HCT116 (cell line): ENCODE measurements around the gene KCND3. TPM values are rescaled to one million over a fixed set of nuclear protein-coding genes. Genes with fewer than 3 reads are reported as not detected.

Source experiments
- ATAC-seq: fragments of 200-7000 bp; cut with Tn5 transposase; 2 replicates; pipeline ENCODE4 v1.9.1; 2020; ENCODE audit warnings: mild to moderate bottlenecking, moderate library complexity
- BruUV-seq: library from RNA; stranded (reverse); fragments of 400-500 nt; replicated peaks from 2 replicates; lab custom pipeline; 2021; lab: Mats Ljungman, UMichigan
- CTCF ChIA-PET: fragments of 300-600 bp; sonication (Branson Sonifier 250); formaldehyde crosslinking; loops from one replicate; lab custom pipeline; 2021; ENCODE audit warnings: antibody characterized with exemption; lab: Charles Lee
- POLR2A ChIA-PET: fragments of 300-600, 350-600 bp; sonication (Branson Sonifier 250); formaldehyde crosslinking; loops from one replicate; lab custom pipeline; 2021; ENCODE audit warnings: antibody characterized with exemption; lab: Charles Lee
- RAD21 ChIA-PET, 2 experiments: fragments of 300-600 bp; sonication (Branson Sonifier 250); formaldehyde crosslinking; loops; one replicate each; lab custom pipeline; 2023; ENCODE audit warnings: low total read pairs in 2 of 2; ENCODE audit not compliant: uncharacterized antibody in 2 of 2, unreplicated experiment in 2 of 2, low non-redundant PET in 1 of 2; lab: Charles Lee
- DNase-seq: peaks from one replicate; pipeline ENCODE4 v3.0.0-alpha.2; 2010; ENCODE audit warnings: low read depth, low spot score
- H2AFZ ChIP-seq: fragments of 200-600 bp; shearing (Covaris generic), sonication (generic); 2 replicates; pipeline ENCODE4 v1.6.1; 2017; ENCODE audit warnings: low read depth, mixed run types, mixed read lengths, antibody characterized with exemption, low read length; ENCODE audit not compliant: poor library complexity, severe bottlenecking
- H3K27ac ChIP-seq: 2 replicates; pipeline ENCODE4 v1.5.1; 2012; ENCODE audit warnings: low read depth, low read length
- H3K27me3 ChIP-seq: fragments of 200-600 bp; sonication (generic); 2 replicates; pipeline ENCODE4 v1.6.1; 2016; ENCODE audit warnings: mixed run types, low read length, mixed read lengths; ENCODE audit not compliant: insufficient read depth
- H3K36me3 ChIP-seq, 2 experiments: fragments of 200-500 bp in 1 of 2; fragments of 200-600 bp in 1 of 2; sonication (Bioruptor generic) in 1 of 2; sonication (generic) in 1 of 2; 2 replicates each; pipeline versions ENCODE4 v1.5.1 to v1.6.1; 2014 to 2016; ENCODE audit warnings: low read length in 2 of 2, inconsistent platforms in 1 of 2, mixed read lengths in 1 of 2, mixed run types in 1 of 2; ENCODE audit not compliant: insufficient read depth in 2 of 2, control insufficient read depth in 1 of 2
- H3K4me1 ChIP-seq, 2 experiments: fragments of 200-600 bp in 1 of 2; sonication (generic) in 1 of 2; 2 replicates each; pipeline versions ENCODE4 v1.5.1 to v1.6.1; 2012 to 2017; ENCODE audit warnings: low read length in 2 of 2, inconsistent platforms in 1 of 2, mild to moderate bottlenecking in 1 of 2, mixed read lengths in 1 of 2, mixed run types in 1 of 2, moderate library complexity in 1 of 2; ENCODE audit not compliant: insufficient read depth in 2 of 2, control insufficient read depth in 1 of 2
- H3K4me2 ChIP-seq: fragments of 200-600 bp; sonication (generic); 2 replicates; pipeline ENCODE4 v1.6.1; 2017; ENCODE audit warnings: mixed run types, low read length, mixed read lengths
- H3K4me3 ChIP-seq, 2 experiments: fragments of 200-600 bp in 1 of 2; sonication (generic) in 1 of 2; replicated peaks in 1 of 2; 2 replicates each; pipeline ENCODE4 v1.5.1; 2011 to 2016; ENCODE audit warnings: low read length in 2 of 2, control low read depth in 1 of 2, low read depth in 1 of 2, mild to moderate bottlenecking in 1 of 2, mixed read lengths in 1 of 2, mixed run types in 1 of 2
- H3K79me2 ChIP-seq: fragments of 200-600 bp; sonication (generic); 2 replicates; pipeline ENCODE4 v1.6.1; 2017; ENCODE audit warnings: mild to moderate bottlenecking, mixed run types, low read length, moderate library complexity, mixed read lengths; ENCODE audit not compliant: insufficient read depth
- H3K9ac ChIP-seq: fragments of 200-600 bp; sonication (generic); 2 replicates; pipeline ENCODE4 v1.6.1; 2016; ENCODE audit warnings: low read length, mixed read lengths
- H3K9me2 ChIP-seq: fragments of 200-600 bp; sonication (generic), shearing (Covaris generic); 2 replicates; pipeline ENCODE4 v1.6.1; 2017; ENCODE audit warnings: mixed run types, mild to moderate bottlenecking, moderate library complexity; ENCODE audit not compliant: insufficient read depth
- H3K9me3 ChIP-seq, 2 experiments: fragments of 200-500 bp in 1 of 2; fragments of 200-600 bp in 1 of 2; sonication (Bioruptor generic) in 1 of 2; sonication (generic) in 1 of 2; 2 replicates each; pipeline ENCODE4 v1.6.1; 2014 to 2017; ENCODE audit warnings: low read length in 2 of 2, mixed read lengths in 2 of 2, inconsistent platforms in 1 of 2, low read depth in 1 of 2, mild to moderate bottlenecking in 1 of 2, mixed run types in 1 of 2, moderate library complexity in 1 of 2; ENCODE audit not compliant: control insufficient read depth in 1 of 2, insufficient read depth in 1 of 2
- H4K20me1 ChIP-seq: fragments of 200-600 bp; sonication (generic), shearing (Covaris generic); 2 replicates; pipeline ENCODE4 v1.6.1; 2017; ENCODE audit warnings: mixed run types, mild to moderate bottlenecking, moderate library complexity; ENCODE audit not compliant: insufficient read depth
- EGR1 ChIP-seq: IDR thresholded peaks from 2 replicates; pipeline ENCODE4 v1.6.1; 2012; ENCODE audit warnings: low read depth
- RAD21 ChIP-seq: IDR thresholded peaks from 2 replicates; pipeline ENCODE4 v1.6.1; 2012; ENCODE audit warnings: low read depth, mild to moderate bottlenecking
- ZFX ChIP-seq: fragments of 450-650 bp; IDR thresholded peaks from 2 replicates; pipeline ENCODE4 v1.6.1; 2017
- intact Hi-C: fragments of 100-400 bp; cut with micrococcal nuclease; formaldehyde crosslinking; loops from 2 replicates; pipeline ENCODE4 v1.10.0; 2022
- total RNA-seq: library from RNA; stranded (reverse); gene quantifications from one replicate; pipeline ENCODE4 v1.2.1, GENCODE V29; 2021; ENCODE audit not compliant: unreplicated experiment
- TF ChIP-seq, protein P1 (sequence below), 3 experiments: fragments of 200-600 bp in 1 of 3; sonication (generic) in 1 of 3; IDR thresholded peaks in 2 of 3; conservative IDR thresholded peaks in 1 of 3; 2 replicates each; pipeline ENCODE4 v1.5.1; 2012 to 2017; ENCODE audit warnings: low read depth in 2 of 3, low read length in 2 of 3, antibody characterized with exemption in 1 of 3, borderline replicate concordance in 1 of 3, control low read depth in 1 of 3, mild to moderate bottlenecking in 1 of 3, mixed read lengths in 1 of 3, mixed run types in 1 of 3, moderate library complexity in 1 of 3; ENCODE audit not compliant: insufficient read depth in 1 of 3

Gene KCND3
- total RNA-seq, 1 experiment from 2014 or later: 0.44 TPM

DNA sequence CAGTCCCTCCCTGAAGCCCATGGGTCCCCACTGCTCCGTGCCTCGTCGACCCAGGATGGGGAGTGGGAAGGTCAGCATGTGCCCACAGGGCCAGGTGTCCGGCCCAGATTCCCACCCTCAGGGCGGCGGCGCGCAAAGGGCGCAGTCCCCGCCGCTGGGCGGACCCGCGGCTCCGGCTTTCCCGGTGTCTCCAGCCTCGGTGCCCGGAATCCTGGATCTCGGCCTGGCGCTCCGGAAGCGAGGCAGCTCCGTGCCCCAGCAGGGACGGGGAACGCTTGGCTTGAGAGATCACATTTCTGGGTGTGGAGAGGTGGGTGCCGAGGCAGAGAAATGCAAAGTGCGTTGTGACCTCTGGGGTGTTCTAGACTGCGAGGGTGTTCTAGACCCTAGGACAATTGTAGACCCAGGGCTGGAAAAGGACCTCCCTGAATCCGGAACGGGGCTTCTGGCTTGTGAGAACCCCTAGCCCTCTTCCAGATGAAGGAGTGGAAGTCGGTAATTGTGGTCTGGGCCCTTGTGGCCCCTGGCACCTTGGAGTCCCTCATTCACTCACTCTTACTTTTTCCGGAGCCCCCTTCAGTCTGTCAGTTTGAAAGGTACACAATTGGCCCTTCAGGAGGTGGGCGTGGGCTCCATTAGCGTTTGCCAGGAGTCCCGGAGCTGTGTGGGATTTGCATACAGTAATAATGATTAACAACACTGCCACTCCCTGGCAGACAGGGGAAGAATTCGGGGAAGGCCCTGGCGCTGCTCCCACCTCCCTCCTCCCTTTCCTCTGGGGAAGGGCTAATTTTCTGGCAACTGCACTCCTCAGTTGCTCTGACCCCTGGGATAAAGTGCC is 1.6 kb upstream of the KCND3 start:
- Histone ChIP-seq H3K27me3 (peaks cover 23% of the 10 kb centered on the region; the same call in 1 of the 2 replicates), H3K4me1 (peaks cover 9 to 20% of the 10 kb centered on the region in 2 experiments; a peak in 3 of 4 replicates), H2AFZ (peak overlapping the region; percentile 62), H4K20me1 (no peaks in the 10 kb centered on the region), H3K27ac (no peak overlapping the region), H3K9ac (no peak overlapping the region), H3K79me2 (no peaks in the 10 kb centered on the region), H3K9me2 (no peaks in the 10 kb centered on the region), H3K36me3 (no peaks in the 10 kb centered on the region), H3K4me3 (peak overlapping the region; percentile 31 to 60), H3K4me2 (peak overlapping the region; percentile 73), H3K9me3 (no peaks in the 10 kb centered on the region)
- intact Hi-C loops: loop anchor here (5.0 kb wide), 1 partner anchor 509 kb away; no protein-coding TSS in a partner anchor
- peak; percentile 84 for ATAC-seq
- ChIA-PET CTCF (interaction anchor here (0.9 to 1.2 kb wide), 2 partner anchors 201 to 495 kb away, joined by 3 read pairs; no protein-coding TSS in a partner anchor), POLR2A (no interaction called here), RAD21 (no interaction called here)
- 0 out of 2 replicates have a peak, but pooled peaks have one; percentile 23 for TF ChIP-seq EGR1
- TF ChIP-seq RAD21: peak; percentile 61
- TF ChIP-seq, protein P1, sequence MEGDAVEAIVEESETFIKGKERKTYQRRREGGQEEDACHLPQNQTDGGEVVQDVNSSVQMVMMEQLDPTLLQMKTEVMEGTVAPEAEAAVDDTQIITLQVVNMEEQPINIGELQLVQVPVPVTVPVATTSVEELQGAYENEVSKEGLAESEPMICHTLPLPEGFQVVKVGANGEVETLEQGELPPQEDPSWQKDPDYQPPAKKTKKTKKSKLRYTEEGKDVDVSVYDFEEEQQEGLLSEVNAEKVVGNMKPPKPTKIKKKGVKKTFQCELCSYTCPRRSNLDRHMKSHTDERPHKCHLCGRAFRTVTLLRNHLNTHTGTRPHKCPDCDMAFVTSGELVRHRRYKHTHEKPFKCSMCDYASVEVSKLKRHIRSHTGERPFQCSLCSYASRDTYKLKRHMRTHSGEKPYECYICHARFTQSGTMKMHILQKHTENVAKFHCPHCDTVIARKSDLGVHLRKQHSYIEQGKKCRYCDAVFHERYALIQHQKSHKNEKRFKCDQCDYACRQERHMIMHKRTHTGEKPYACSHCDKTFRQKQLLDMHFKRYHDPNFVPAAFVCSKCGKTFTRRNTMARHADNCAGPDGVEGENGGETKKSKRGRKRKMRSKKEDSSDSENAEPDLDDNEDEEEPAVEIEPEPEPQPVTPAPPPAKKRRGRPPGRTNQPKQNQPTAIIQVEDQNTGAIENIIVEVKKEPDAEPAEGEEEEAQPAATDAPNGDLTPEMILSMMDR (IDR thresholded peaks at IDR 0.05 in 2 of 3, conservative IDR thresholded peaks at IDR 0.05 in 1 of 3; ENCODE audit: borderline replicate concordance in 1 of 3, insufficient read depth in 1 of 3, low read depth in 2 of 3, low read length in 2 of 3): peak; percentile 34 to 57 (median 49); a peak in 5 of 6 replicates
- TF ChIP-seq ZFX: no peak
- no TSS peak for BruUV-seq
- DNase-seq: peak; percentile 54
